Gastrocnemius medialis (tissue), 4 donors: ENCODE measurements around the gene C16orf54.

Source experiments
- CTCF ChIP-seq, 5 experiments: fragments of 450-650 bp in 3 of 5; fragments of 200-600 bp in 2 of 5; sonication (generic) in 2 of 5; IDR thresholded peaks in 4 of 5; conservative IDR thresholded peaks in 1 of 5; 1 replicate in 4 of 5; 2 replicates in 1 of 5; pipeline ENCODE4 v1.5.1; 2016 to 2019; ENCODE audit warnings: antibody characterized with exemption in 5 of 5, mild to moderate bottlenecking in 3 of 5, moderate library complexity in 3 of 5
- POLR2A ChIP-seq, 2 donors: fragments of 450-650 bp; IDR thresholded peaks; one replicate each; pipeline ENCODE4 v1.6.1; 2017; ENCODE audit warnings: antibody characterized with exemption in 2 of 2, mild to moderate bottlenecking in 2 of 2, moderate library complexity in 2 of 2

- TF ChIP-seq CTCF (IDR thresholded peaks at IDR 0.05 in 4 of 5, conservative IDR thresholded peaks at IDR 0.05 in 1 of 5) = no peak
- TF ChIP-seq POLR2A (IDR thresholded peaks at IDR 0.05) = no peak
Measured at GRCh38 chr16:29702269-29702668, 43.5 kb downstream of the C16orf54 start.
